IMR-90 (cell line): ENCODE measurements around the gene MX1. TPM values are rescaled to one million over a fixed set of nuclear protein-coding genes. Genes with fewer than 3 reads are reported as not detected.

ENCODE experiments used
- ATAC-seq: fragments of 200-7000 bp; cut with Tn5 transposase; 2 replicates; pipeline ENCODE4 v1.9.1; 2020; ENCODE audit warnings: low read depth, mild to moderate bottlenecking, moderate library complexity
- BruUV-seq: library from RNA; stranded (reverse); fragments of 400-500 nt; replicated peaks from 2 replicates; lab custom pipeline; 2021; lab: Mats Ljungman, UMichigan
- CTCF ChIA-PET: fragments of 300-600 bp; formaldehyde crosslinking; extraction: SDS; loops from one replicate; lab custom pipeline; 2021; ENCODE audit warnings: antibody characterized with exemption; lab: Yijun Ruan, JAX
- POLR2A ChIA-PET: fragments of 300-600 bp; sonication (Branson Sonifier 250); formaldehyde crosslinking; loops from one replicate; lab custom pipeline; 2022; ENCODE audit warnings: antibody characterized with exemption; ENCODE audit not compliant: unreplicated experiment; lab: Charles Lee
- DNase-seq: peaks from one replicate; pipeline ENCODE4 v3.0.0; 2013
- H2AFZ ChIP-seq: replicated peaks from 2 replicates; pipeline ENCODE3; 2013; ENCODE audit warnings: low read length, mild to moderate bottlenecking; ENCODE audit not compliant: poor library complexity
- H2AK5ac ChIP-seq: 2 replicates; pipeline ENCODE4 v1.6.1; 2013; ENCODE audit warnings: low read depth, low read length, inconsistent platforms
- H2AK9ac ChIP-seq: replicated peaks from 2 replicates; pipeline ENCODE3; 2013; ENCODE audit warnings: mild to moderate bottlenecking, low read depth, low read length, moderate library complexity; ENCODE audit not compliant: poor library complexity
- H2BK120ac ChIP-seq: 2 replicates; pipeline ENCODE4 v1.6.1; 2013; ENCODE audit warnings: low read depth, low read length, inconsistent platforms
- H2BK15ac ChIP-seq: 3 replicates; pipeline ENCODE4 v1.6.1; 2013; ENCODE audit warnings: low read depth, low read length, inconsistent platforms
- H2BK20ac ChIP-seq: 2 replicates; pipeline ENCODE4 v1.6.1; 2013; ENCODE audit warnings: low read depth, mild to moderate bottlenecking, inconsistent platforms, low read length, moderate library complexity
- H2BK5ac ChIP-seq: 2 replicates; pipeline ENCODE4 v1.6.1; 2013; ENCODE audit warnings: mild to moderate bottlenecking, low read depth, low read length, inconsistent platforms; ENCODE audit not compliant: poor library complexity, severe bottlenecking
- H3K14ac ChIP-seq: replicated peaks from 2 replicates; pipeline ENCODE4 v1.6.1; 2013; ENCODE audit warnings: low read depth, low read length, inconsistent platforms
- H3K18ac ChIP-seq: 2 replicates; pipeline ENCODE4 v1.6.1; 2013; ENCODE audit warnings: low read depth, low read length, control low read depth
- H3K23ac ChIP-seq: 2 replicates; pipeline ENCODE4 v1.6.1; 2013; ENCODE audit warnings: low read depth, low read length, inconsistent platforms
- H3K27ac ChIP-seq: 2 replicates; pipeline ENCODE4 v1.5.1; 2013; ENCODE audit warnings: mild to moderate bottlenecking, control low read depth, low read length; ENCODE audit not compliant: insufficient read depth
- H3K27me3 ChIP-seq: 2 replicates; pipeline ENCODE4 v1.6.1; 2013; ENCODE audit warnings: low read length; ENCODE audit not compliant: control insufficient read depth, insufficient read depth
- H3K36me3 ChIP-seq: 2 replicates; pipeline ENCODE4 v1.6.1; 2013; ENCODE audit warnings: low read length, mixed read lengths; ENCODE audit not compliant: control insufficient read depth, insufficient read depth
- H3K4ac ChIP-seq: 2 replicates; pipeline ENCODE4 v1.6.1; 2013; ENCODE audit warnings: low read depth, low read length, inconsistent platforms
- H3K4me1 ChIP-seq: 2 replicates; pipeline ENCODE4 v1.6.1; 2013; ENCODE audit warnings: low read length, mixed read lengths; ENCODE audit not compliant: control insufficient read depth, insufficient read depth
- H3K4me2 ChIP-seq: 2 replicates; pipeline ENCODE4 v1.6.1; 2013; ENCODE audit warnings: low read depth, mild to moderate bottlenecking, control low read depth, low read length, moderate library complexity
- H3K4me3 ChIP-seq: 2 replicates; pipeline ENCODE4 v1.5.1; 2013; ENCODE audit warnings: low read depth, mild to moderate bottlenecking, control low read depth, low read length, moderate library complexity; ENCODE audit not compliant: insufficient read depth
- H3K56ac ChIP-seq: 2 replicates; pipeline ENCODE4 v1.6.1; 2013; ENCODE audit warnings: low read length, inconsistent platforms; ENCODE audit not compliant: insufficient read depth; ENCODE audit errors: extremely low read depth
- H3K79me1 ChIP-seq, 2 experiments: 2 replicates each; pipeline ENCODE4 v1.6.1; 2013; ENCODE audit warnings: low read length in 2 of 2, inconsistent platforms in 1 of 2, low read depth in 1 of 2
- H3K9ac ChIP-seq: 2 replicates; pipeline ENCODE4 v1.6.1; 2013; ENCODE audit warnings: low read depth, low read length, control low read depth
- H3K9me1 ChIP-seq: 2 replicates; pipeline ENCODE4 v1.6.1; 2013; ENCODE audit warnings: low read length, inconsistent platforms; ENCODE audit not compliant: insufficient read depth
- H3K9me3 ChIP-seq: 2 replicates; pipeline ENCODE4 v1.6.1; 2013; ENCODE audit warnings: low read length; ENCODE audit not compliant: control insufficient read depth, insufficient read depth
- H4K20me1 ChIP-seq: 2 replicates; pipeline ENCODE4 v1.6.1; 2013; ENCODE audit warnings: low read length, inconsistent platforms; ENCODE audit not compliant: insufficient read depth
- H4K5ac ChIP-seq: 2 replicates; pipeline ENCODE4 v1.6.1; 2013; ENCODE audit warnings: mild to moderate bottlenecking, low read depth, low read length, control low read depth
- H4K8ac ChIP-seq, 2 experiments: 2 replicates each; pipeline ENCODE4 v1.6.1; 2013; ENCODE audit warnings: low read depth in 2 of 2, low read length in 2 of 2, control low read depth in 1 of 2, inconsistent platforms in 1 of 2
- H4K91ac ChIP-seq: 2 replicates; pipeline ENCODE4 v1.6.1; 2013; ENCODE audit warnings: low read depth, low read length, inconsistent platforms; ENCODE audit not compliant: insufficient read depth
- BHLHE40 ChIP-seq: fragments of 150-350 bp; IDR thresholded peaks from 2 replicates; pipeline ENCODE4 v1.6.1; 2016; ENCODE audit warnings: mild to moderate bottlenecking, low read depth, low read length
- MAZ ChIP-seq: IDR thresholded peaks from 2 replicates; pipeline ENCODE4 v1.6.1; 2012; ENCODE audit warnings: low read depth, mild to moderate bottlenecking, low read length, improper control_type of control experiment, moderate library complexity, borderline replicate concordance
- RAD21 ChIP-seq: IDR thresholded peaks from 2 replicates; pipeline ENCODE4 v1.6.1; 2012; ENCODE audit warnings: low read length, improper control_type of control experiment
- RCOR1 ChIP-seq: IDR thresholded peaks from 2 replicates; pipeline ENCODE4 v1.6.1; 2012; ENCODE audit warnings: mild to moderate bottlenecking, low read length, improper control_type of control experiment; ENCODE audit not compliant: insufficient replicate concordance
- RFX5 ChIP-seq: IDR thresholded peaks from 2 replicates; pipeline ENCODE4 v1.8.0; 2012; ENCODE audit warnings: low read depth, mild to moderate bottlenecking, low read length, moderate library complexity
- WGBS, 2 experiments: methylation state at CpG; one replicate each; pipeline versions ENCODE4 v1.1.5 to v1.1.7; 2013; ENCODE audit warnings: missing lambda C conversion rate in 2 of 2; ENCODE audit not compliant: insufficient read length in 1 of 2; ENCODE audit errors: extremely low coverage in 2 of 2; 5-methylcytosine and 5-hydroxymethylcytosine counted together
- dilution Hi-C: fragments of 300-500 bp; cut with HindIII; formaldehyde crosslinking; loops from one replicate; pipeline ENCODE4 v1.14.3; 2018; ENCODE audit warnings: low sequenced_read_pairs; ENCODE audit not compliant: unreplicated experiment
- in situ Hi-C: fragments of 300-500 bp; cut with MboI; formaldehyde crosslinking; loops from 3 replicates; pipeline ENCODE4 v1.14.3; 2019; ENCODE audit warnings: low sequenced_read_pairs, inconsistent platforms, mixed read lengths
- intact Hi-C: fragments of 100-400 bp; cut with micrococcal nuclease; formaldehyde crosslinking; loops from 2 replicates; pipeline ENCODE4 v1.10.0; 2022
- polyA plus RNA-seq, 3 experiments: library from polyadenylated mRNA; depleted of rRNA; stranded (reverse); fragments of >200 nt; gene quantifications; 2 replicates each; pipeline ENCODE4 v1.2.3, GENCODE V29; 2012; ENCODE audit warnings: low replicate concordance in 1 of 3
- total RNA-seq: library from RNA; depleted of rRNA; stranded (reverse); fragments of >200 nt; gene quantifications from 2 replicates; pipeline ENCODE4 v1.2.3, GENCODE V29; 2012

MX1 gene
- total and polyA plus RNA-seq, 2 of the 4 experiments (the other 2 are of a cell fraction): 1.0 to 2.5 TPM

DNA sequence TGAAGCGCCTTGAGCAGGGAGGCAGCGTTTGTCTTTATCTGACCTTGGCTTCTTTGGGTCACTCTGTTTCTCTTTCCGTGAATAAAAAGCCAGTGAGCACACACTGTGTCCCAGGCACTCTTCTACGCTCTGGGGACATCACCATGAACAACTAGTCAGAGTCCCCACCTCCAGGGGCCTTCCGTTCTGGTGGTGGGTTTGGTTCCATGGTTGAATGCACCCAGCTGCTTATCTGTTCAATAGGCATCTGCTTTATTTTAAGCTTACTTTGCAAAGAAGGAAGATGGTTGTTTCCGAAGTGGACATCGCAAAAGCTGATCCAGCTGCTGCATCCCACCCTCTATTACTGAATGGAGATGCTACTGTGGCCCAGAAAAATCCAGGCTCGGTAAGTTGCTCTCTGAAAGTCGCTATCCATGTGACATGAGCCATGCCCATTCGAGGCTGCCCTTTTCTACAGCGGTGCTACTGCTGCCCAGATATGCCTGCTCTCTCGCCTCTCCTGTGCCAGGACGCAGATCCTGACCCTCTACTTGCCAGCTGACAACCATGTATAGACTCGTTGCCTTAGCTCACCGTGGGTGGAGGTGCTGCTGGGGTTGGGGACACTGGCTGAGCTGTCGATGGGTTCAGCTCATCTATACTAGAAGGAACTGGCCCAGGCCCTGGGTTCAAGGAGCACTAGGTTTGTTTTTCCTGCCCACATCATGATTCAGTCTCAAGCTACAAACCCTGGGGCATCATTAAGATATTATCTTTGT lies 5.9 kb downstream of the MX1 start:
- Histone ChIP-seq H3K56ac (no peak overlapping the region), H3K4me3 (no peak overlapping the region), H2BK120ac (no peak overlapping the region), H2BK15ac (no peak overlapping the region), H2AK5ac (no peak overlapping the region), H3K23ac (no peak overlapping the region), H4K5ac (no peak overlapping the region), H2AK9ac (no peak overlapping the region), H3K4me1 (no peaks in the 10 kb centered on the region), H3K9me3 (no peaks in the 10 kb centered on the region), H3K14ac (no peak overlapping the region), H3K4ac (no peak overlapping the region), H2BK5ac (no peak overlapping the region), H4K91ac (no peak overlapping the region), H3K4me2 (no peak overlapping the region), H3K36me3 (no peaks in the 10 kb centered on the region), H2AFZ (no peak overlapping the region), H3K18ac (no peak overlapping the region), H3K27ac (no peak overlapping the region), H3K79me1 (no peaks in the 10 kb centered on the region), H4K20me1 (no peaks in the 10 kb centered on the region), H3K9me1 (no peaks in the 10 kb centered on the region), H4K8ac (no peak overlapping the region), H3K9ac (no peak overlapping the region), H3K27me3 (peaks cover 13% of the 10 kb centered on the region), H2BK20ac (no peak overlapping the region)
- ATAC-seq (no peak), DNase-seq (no peak)
- no TSS peak for BruUV-seq
- dilution Hi-C loops: no loop called here
- CTCF ChIA-PET: no interaction called here
- POLR2A ChIA-PET: no interaction called here
- TF ChIP-seq RAD21 (no peak), MAZ (no peak), BHLHE40 (no peak), RFX5 (no peak), RCOR1 (no peak)
- intact Hi-C loops: no loop called here
- WGBS, 2 experiments: 73% methylated on average over 4 of the region's 16 CpGs; no CpG with 5 or more reads in 1 of the 2 experiments
- in situ Hi-C loops: no loop called here
